Bone marrow (tissue), 2 donors: ENCODE measurements around the gene GAB2.
"Not testable (repeated sequence)": the region's sequence is repeated elsewhere in the genome, so short reads cannot be mapped to it uniquely, and the experiment has no call there.

Source experiments
- DNase-seq, 2 donors: peaks; one replicate each; lab custom pipeline; 2025; lab: John Stamatoyannopoulos, UW

GAB2 gene

GRCh38 chr11:78417175-78417887 lies at the start of gene GAB2:
TSS of gene GAB2 (minus strand) at chr11:78417820. CDS start at chr11:78417720, 100 bp downstream.
- DNase-seq: peak in 1 of 2 donors; percentile 43

GRCh38 chr11:78467370-78467769 lies 49.8 kb upstream of the GAB2 start:
- DNase-seq: no peak

GRCh38 chr11:78465169-78465942 lies 47.7 kb upstream of the GAB2 start:
- DNase-seq: peak in 1 of 2 donors; percentile 91

- not testable (repeated sequence) for DNase-seq
Observed at GRCh38 chr11:78464787-78465168, 47.2 kb upstream of the GAB2 start.

- DNase-seq: no peak
Observed at GRCh38 chr11:78460471-78460870, 42.9 kb upstream of the GAB2 start.

- DNase-seq: no peak
Observed at GRCh38 chr11:78459738-78460137, 42.1 kb upstream of the GAB2 start.

- no peak for DNase-seq
Observed at GRCh38 chr11:78457448-78457847, 39.8 kb upstream of the GAB2 start.

GRCh38 chr11:78453140-78453935 lies 35.7 kb upstream of the GAB2 start:
- DNase-seq: no peak

- DNase-seq: no peak
Observed at GRCh38 chr11:78451371-78452150, 33.9 kb upstream of the GAB2 start.

GRCh38 chr11:78450866-78451265 lies 33.2 kb upstream of the GAB2 start:
- DNase-seq: no peak

- DNase-seq: no peak
Observed at GRCh38 chr11:78449866-78450265, 32.2 kb upstream of the GAB2 start.

GRCh38 chr11:78446210-78446609 lies 28.6 kb upstream of the GAB2 start:
- DNase-seq: no peak

GRCh38 chr11:78444726-78445125 lies 27.1 kb upstream of the GAB2 start:
- DNase-seq: no peak

GRCh38 chr11:78441956-78442355 lies 24.3 kb upstream of the GAB2 start:
- no peak for DNase-seq

GRCh38 chr11:78438298-78438975 lies 20.8 kb upstream of the GAB2 start:
- DNase-seq: no peak

- no peak for DNase-seq
Observed at GRCh38 chr11:78432956-78433355, 15.3 kb upstream of the GAB2 start.

- DNase-seq: no peak
Observed at GRCh38 chr11:78432058-78432515, 14.5 kb upstream of the GAB2 start.

- DNase-seq: peak in 1 of 2 donors; percentile 40
Observed at GRCh38 chr11:78429660-78430059, 12.0 kb upstream of the GAB2 start.

- no peak for DNase-seq
Observed at GRCh38 chr11:78429209-78429608, 11.6 kb upstream of the GAB2 start.

GRCh38 chr11:78428773-78429172 lies 11.2 kb upstream of the GAB2 start:
- DNase-seq: no peak

- DNase-seq: peak in 1 of 2 donors; percentile 28
Observed at GRCh38 chr11:78428266-78428636, 10.6 kb upstream of the GAB2 start.
